Progenitor cell of endocrine pancreas (in vitro differentiated cells): Measurements from ENCODE around the gene SLC4A7. TPM values are rescaled to one million over a fixed set of nuclear protein-coding genes. Genes with fewer than 3 reads are reported as not detected.

Experiments
- DNase-seq: peaks from one replicate; pipeline ENCODE4 v3.0.0; 2021; ENCODE audit warnings: low spot score; ENCODE audit not compliant: unreplicated experiment
- H3K27ac Mint-ChIP-seq: 2 replicates; pipeline ENCODE4 v1.8.0; 2021; ENCODE audit warnings: mild to moderate bottlenecking, moderate library complexity, mixed read lengths
- H3K27me3 Mint-ChIP-seq: 2 replicates; pipeline ENCODE4 v1.8.0; 2021; ENCODE audit warnings: mixed read lengths
- H3K36me3 Mint-ChIP-seq: 2 replicates; pipeline ENCODE4 v1.8.0; 2022; ENCODE audit warnings: mixed read lengths; ENCODE audit not compliant: insufficient read depth
- H3K4me1 Mint-ChIP-seq: 2 replicates; pipeline ENCODE4 v1.8.0; 2021; ENCODE audit warnings: low read depth, mixed read lengths
- H3K4me3 Mint-ChIP-seq: 2 replicates; pipeline ENCODE4 v1.8.0; 2021; ENCODE audit warnings: low read depth, mild to moderate bottlenecking, moderate library complexity, mixed read lengths
- H3K9me3 Mint-ChIP-seq: 2 replicates; pipeline ENCODE4 v1.8.0; 2021; ENCODE audit warnings: low read depth, mixed read lengths
- total RNA-seq: library from RNA; stranded (reverse); gene quantifications from 2 replicates; pipeline ENCODE4 v1.2.1, GENCODE V29; 2021
- TF ChIP-seq, protein P1 (sequence below): fragments of 200-600 bp; sonication (generic); IDR thresholded peaks from one replicate; pipeline ENCODE4 v1.5.0; 2021; ENCODE audit warnings: antibody characterized with exemption, mild to moderate bottlenecking; ENCODE audit not compliant: unreplicated experiment

Gene SLC4A7
- total RNA-seq, 1 donor from 2014 or later: 69.7 TPM

DNA sequence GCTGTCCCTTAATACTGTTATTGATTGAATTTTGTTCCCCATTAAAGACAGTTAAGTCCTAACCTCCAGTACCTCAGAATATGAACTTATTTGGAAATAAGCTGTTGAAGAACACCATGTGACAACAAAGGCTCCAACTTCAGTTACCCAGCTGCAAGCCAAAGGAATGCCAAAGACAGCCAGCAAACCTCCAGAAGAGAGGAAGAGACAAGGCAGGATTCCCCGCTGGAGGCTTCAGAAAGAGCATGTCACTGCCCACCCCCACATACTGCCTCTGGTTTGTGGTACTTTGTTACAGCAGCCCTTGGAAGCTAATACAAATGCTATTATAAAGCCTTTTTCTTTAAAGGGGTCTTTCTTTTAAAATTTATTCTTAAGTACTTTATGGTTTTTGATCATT lies 96.6 kb downstream of the SLC4A7 start:
- Mint-ChIP-seq H3K4me3 (no peak overlapping the region), H3K9me3 (no peaks in the 10 kb centered on the region)

GRCh38 chr3:27385504-27385903 lies 98.7 kb downstream of the SLC4A7 start:
- TF ChIP-seq, protein P1, sequence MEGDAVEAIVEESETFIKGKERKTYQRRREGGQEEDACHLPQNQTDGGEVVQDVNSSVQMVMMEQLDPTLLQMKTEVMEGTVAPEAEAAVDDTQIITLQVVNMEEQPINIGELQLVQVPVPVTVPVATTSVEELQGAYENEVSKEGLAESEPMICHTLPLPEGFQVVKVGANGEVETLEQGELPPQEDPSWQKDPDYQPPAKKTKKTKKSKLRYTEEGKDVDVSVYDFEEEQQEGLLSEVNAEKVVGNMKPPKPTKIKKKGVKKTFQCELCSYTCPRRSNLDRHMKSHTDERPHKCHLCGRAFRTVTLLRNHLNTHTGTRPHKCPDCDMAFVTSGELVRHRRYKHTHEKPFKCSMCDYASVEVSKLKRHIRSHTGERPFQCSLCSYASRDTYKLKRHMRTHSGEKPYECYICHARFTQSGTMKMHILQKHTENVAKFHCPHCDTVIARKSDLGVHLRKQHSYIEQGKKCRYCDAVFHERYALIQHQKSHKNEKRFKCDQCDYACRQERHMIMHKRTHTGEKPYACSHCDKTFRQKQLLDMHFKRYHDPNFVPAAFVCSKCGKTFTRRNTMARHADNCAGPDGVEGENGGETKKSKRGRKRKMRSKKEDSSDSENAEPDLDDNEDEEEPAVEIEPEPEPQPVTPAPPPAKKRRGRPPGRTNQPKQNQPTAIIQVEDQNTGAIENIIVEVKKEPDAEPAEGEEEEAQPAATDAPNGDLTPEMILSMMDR: no peak
- H3K9me3 Mint-ChIP-seq: no peaks in the 10 kb centered on the region
- DNase-seq: no peak
- no peak overlapping the region for H3K4me3 Mint-ChIP-seq
- H3K27ac Mint-ChIP-seq: no peak overlapping the region
- peaks cover 17% of the 10 kb centered on the region for H3K36me3 Mint-ChIP-seq
- peaks cover 1% of the 10 kb centered on the region for H3K4me1 Mint-ChIP-seq
- H3K27me3 Mint-ChIP-seq: no peaks in the 10 kb centered on the region

More for the DNA sequence above, 96.6 kb downstream of the SLC4A7 start:
- TF ChIP-seq, protein P1: no peak
- DNase-seq: no peak
- Mint-ChIP-seq H3K27me3 (no peaks in the 10 kb centered on the region), H3K36me3 (peaks cover 22% of the 10 kb centered on the region), H3K27ac (no peak overlapping the region), H3K4me1 (peaks cover 1% of the 10 kb centered on the region)

DNA sequence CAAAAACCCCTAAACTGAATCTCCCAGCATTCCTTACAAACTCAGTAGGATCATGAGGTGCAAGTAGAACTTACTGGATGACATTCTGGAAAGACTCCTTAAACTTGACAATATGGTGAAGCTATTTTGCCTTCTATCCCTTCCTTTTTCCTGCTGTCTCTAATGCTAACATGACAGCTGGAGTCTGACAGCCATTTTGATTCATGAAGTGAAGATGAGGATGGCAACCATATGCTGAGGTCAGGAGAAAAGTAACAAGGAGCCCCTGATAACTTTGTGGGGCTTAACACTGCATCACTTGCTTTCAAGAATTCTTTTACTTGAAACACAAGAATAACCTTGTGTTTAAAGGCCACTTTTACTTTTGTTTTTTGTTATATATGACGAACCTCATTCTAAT lies 100.0 kb downstream of the SLC4A7 start:
- no peak overlapping the region for H3K4me3 Mint-ChIP-seq
- peaks cover 17% of the 10 kb centered on the region for H3K36me3 Mint-ChIP-seq
- H3K9me3 Mint-ChIP-seq: no peaks in the 10 kb centered on the region

DNA sequence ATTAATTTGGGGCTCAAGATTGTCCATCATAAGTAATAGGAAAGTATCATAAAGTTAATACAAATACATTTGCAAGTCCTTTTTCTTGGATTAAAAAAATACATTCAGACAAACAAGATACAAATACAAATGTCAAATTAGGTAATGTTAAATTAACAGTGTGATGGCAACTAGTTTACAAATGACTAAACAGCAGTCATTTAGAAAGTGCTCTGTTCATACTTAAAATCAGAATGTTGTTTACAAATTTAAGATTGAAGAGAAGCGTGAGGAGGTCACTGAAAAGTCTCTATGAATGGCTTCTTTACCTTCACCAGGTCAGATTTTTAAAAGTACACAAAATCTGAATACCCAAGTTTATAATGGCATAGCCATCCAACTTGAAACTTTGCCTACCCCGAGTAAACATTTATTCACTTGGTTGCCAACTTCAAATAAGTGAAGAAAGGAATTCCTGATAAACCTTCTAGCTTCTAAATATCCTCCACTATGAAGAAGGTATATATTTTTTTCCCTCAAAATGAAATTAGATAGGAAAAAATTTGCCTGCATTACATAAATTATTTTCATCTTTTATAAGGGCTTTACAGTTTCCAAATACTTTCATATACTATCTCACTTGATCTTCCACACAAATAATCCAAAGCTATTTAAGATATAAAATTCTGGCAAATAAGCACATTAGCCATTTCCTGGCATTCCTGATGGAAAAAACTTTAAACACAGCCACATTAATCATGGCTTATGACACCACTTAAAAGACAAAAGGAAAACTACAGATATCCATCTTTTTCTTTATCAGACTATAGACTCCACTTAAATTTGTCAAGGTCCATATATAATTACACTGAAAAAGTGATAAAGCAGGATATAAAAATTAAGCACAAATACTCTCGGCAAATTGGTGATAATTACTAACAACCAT lies 103.5 kb downstream of the SLC4A7 start:
- Mint-ChIP-seq H3K36me3 (peaks cover 16% of the 10 kb centered on the region), H3K4me3 (no peak overlapping the region), H3K27me3 (no peaks in the 10 kb centered on the region), H3K9me3 (no peaks in the 10 kb centered on the region), H3K4me1 (no peaks in the 10 kb centered on the region), H3K27ac (no peak overlapping the region)
- TF ChIP-seq, protein P1: no peak
- no peak for DNase-seq

More for the DNA sequence above, 100.0 kb downstream of the SLC4A7 start:
- H3K27ac Mint-ChIP-seq: no peak overlapping the region
- TF ChIP-seq, protein P1: no peak
- H3K27me3 Mint-ChIP-seq: no peaks in the 10 kb centered on the region
- peaks cover 1% of the 10 kb centered on the region for H3K4me1 Mint-ChIP-seq
- no peak for DNase-seq

DNA sequence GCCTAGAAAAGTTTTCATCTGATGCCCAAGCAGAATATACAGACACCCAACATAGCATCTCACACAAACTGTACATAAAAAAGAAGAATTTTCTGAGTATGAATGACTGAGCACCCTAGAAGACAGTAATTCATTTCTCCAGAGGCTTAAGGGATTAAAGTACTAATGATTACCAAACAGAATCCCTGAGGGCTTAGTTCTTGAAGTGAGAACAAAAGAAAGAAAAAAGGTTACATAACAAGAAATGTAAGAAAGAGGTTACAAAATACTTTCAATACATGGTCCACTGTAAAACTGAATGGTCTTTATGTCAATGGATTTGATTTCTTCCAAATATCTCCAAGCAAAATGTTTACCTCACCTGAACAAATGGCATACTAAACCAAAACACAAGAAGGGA lies 105.9 kb downstream of the SLC4A7 start:
- no peak for DNase-seq
- Mint-ChIP-seq H3K4me3 (no peak overlapping the region), H3K36me3 (peaks cover 10% of the 10 kb centered on the region), H3K4me1 (no peaks in the 10 kb centered on the region), H3K27me3 (no peaks in the 10 kb centered on the region), H3K27ac (no peak overlapping the region), H3K9me3 (no peaks in the 10 kb centered on the region)
- TF ChIP-seq, protein P1: no peak
